GM08714 (cell line): ENCODE measurements around the gene P2RX2.
"Not testable (repeated sequence)": the region's sequence is repeated elsewhere in the genome, so short reads cannot be mapped to it uniquely, and the experiment has no call there.

Source experiments
- H3K4me3 ChIP-seq: fragments of 200-500 bp; sonication (Bioruptor generic); 2 replicates; pipeline ENCODE4 v1.5.1; 2014; ENCODE audit warnings: mild to moderate bottlenecking, low read length, inconsistent platforms
- ZNF274 ChIP-seq: IDR thresholded peaks from 2 replicates; pipeline ENCODE4 v1.6.1; 2012; ENCODE audit warnings: mild to moderate bottlenecking, low read depth, low read length

Gene P2RX2

GRCh38 chr12:132592282-132592970 is 26.1 kb upstream of the P2RX2 start:
- H3K4me3 ChIP-seq, result no peak overlapping the region
- TF ChIP-seq ZNF274, result no peak

DNA sequence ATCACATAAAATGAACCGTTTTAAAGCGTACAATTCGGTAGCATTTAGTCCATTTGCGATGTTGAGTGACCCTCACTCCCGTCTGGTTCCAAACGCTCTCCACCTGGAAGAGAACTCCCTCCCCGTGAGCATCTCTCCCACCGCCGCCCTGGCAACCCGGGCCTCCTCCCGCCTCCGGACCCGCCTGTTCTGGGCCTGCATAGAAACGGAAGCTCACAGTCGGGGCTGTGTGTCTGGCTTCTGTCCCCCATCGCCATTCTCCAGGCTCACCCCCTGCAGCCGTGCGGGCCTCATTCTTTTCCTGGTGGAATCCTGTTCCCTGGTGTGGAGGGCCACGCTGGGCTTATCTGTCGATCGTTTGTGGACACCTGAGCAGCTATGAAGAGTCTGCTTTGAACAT is 25.5 kb upstream of the P2RX2 start:
- H3K4me3 ChIP-seq, result no peak overlapping the region
- no peak for TF ChIP-seq ZNF274

GRCh38 chr12:132593521-132593920 is 25.1 kb upstream of the P2RX2 start:
- TF ChIP-seq ZNF274, result no peak
- no peak overlapping the region for H3K4me3 ChIP-seq

DNA sequence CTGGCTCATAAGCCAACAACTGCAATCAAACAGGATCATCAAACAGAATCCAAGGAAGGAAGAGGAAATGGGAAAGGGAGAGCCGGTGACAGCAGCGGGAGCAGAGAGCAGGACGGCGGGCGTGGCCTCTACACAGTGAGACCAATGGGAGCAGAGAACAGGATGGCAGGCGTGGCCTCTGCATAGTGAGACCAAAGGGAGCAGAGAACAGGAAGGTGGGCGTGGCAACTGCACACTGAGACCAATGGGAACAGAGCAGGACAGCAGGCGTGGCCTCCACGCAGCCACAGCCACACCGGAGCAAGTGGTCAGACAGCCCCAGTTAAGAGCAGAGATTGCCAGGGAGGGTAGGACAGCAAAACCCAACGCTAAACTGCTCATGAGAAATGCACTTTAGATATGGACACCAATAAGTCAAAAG is 24.6 kb upstream of the P2RX2 start:
- H3K4me3 ChIP-seq, result no peak overlapping the region
- TF ChIP-seq ZNF274, result no peak

- no peak overlapping the region for H3K4me3 ChIP-seq
- no peak for TF ChIP-seq ZNF274
Measured at GRCh38 chr12:132595183-132595582, 23.4 kb upstream of the P2RX2 start.

DNA sequence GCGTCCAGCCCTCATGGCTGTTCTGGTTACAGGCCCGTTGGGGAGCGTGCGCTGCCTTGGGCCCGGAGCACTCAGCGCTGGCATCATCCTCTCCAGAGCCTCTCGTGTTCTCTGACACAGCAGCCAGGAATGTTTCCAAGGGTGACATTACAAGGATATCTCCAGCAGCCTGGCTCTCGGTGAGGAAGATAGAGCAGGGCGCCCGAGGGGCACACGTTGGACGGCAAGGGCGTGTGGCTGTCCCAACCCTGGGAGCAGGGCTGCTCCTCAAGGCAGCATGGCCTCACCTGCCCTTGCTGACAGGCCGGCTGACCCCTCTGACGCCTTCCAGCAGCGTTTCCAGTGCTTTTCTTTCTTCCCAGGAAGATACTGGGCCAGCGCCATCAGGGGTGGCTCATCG is 22.6 kb upstream of the P2RX2 start:
- H3K4me3 ChIP-seq, result no peak overlapping the region
- no peak for TF ChIP-seq ZNF274

DNA sequence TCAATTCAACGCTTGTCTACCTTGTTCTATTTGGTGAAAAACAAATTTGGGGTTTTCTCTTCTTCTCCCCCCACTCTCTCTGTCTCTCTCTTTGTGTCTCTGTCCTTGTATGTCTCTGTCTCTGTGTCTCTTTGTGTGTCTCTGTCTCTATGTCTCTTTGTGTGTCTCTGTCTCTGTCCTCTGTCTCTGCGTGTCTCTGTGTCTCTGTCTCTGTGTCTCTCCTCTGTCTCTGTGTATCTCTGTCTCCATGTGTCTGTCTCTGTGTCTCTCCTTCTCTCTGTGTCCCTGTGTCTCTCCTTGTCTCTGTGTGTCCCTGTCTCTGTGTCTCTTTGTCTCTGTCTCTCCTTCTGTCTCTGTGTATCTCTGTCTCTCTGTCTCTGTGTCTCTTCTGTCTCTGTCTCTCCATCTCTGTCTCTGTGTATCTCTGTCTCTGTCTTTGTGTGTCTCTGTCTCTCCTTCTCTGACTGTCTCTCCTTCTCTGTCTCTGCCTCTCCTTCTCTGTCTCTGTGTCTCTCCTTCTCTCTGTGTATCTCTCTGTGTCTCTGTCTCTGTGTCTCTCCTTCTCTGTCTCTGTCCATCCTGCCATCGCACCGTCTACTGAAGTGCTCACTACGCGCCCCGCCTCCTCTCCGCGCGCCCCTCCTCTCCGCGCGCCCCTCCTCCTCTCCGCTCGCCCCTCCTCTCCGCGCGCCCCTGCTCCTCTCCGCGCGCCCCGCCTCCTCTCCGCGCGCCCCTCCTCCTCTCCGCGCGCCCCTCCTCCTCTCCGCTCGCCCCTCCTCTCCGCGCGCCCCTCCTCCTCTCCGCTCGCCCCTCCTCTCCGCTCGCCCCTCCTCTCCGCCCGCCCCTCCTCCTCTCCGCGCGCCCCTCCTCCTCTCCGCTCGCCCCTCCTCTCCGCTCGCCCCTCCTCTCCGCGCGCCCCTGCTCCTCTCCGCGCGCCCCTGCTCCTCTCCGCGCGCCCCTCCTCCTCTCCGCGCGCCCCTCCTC is 21.0 kb upstream of the P2RX2 start:
- TF ChIP-seq ZNF274, result no peak
- H3K4me3 ChIP-seq, result peak overlapping the region; percentile 49; the same call in 1 of the 2 replicates

DNA sequence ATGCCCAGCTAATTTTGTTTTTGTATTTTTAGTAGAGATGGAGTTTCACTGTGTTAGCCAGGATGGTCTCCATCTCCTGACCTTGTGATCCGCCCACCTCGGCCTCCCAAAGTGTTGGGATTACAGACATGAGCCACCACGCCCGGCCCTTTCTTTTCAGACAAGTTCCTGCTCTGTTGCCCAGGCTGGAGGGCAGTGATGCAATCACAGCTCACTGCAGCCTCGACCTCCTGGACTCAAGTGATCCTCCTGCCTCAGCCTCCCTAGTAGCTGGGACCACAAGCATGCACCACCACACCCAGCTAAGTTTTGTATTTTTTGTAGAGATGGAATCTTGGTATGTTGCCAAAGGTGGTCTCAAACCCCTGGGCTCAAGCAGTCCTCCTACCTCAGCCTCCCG is 19.1 kb upstream of the P2RX2 start:
- not testable (repeated sequence) for H3K4me3 ChIP-seq

- H3K4me3 ChIP-seq, result peak overlapping the region; percentile 43; the same call in 1 of the 2 replicates
- no peak for TF ChIP-seq ZNF274
Measured at GRCh38 chr12:132600048-132601032, 18.2 kb upstream of the P2RX2 start.

DNA sequence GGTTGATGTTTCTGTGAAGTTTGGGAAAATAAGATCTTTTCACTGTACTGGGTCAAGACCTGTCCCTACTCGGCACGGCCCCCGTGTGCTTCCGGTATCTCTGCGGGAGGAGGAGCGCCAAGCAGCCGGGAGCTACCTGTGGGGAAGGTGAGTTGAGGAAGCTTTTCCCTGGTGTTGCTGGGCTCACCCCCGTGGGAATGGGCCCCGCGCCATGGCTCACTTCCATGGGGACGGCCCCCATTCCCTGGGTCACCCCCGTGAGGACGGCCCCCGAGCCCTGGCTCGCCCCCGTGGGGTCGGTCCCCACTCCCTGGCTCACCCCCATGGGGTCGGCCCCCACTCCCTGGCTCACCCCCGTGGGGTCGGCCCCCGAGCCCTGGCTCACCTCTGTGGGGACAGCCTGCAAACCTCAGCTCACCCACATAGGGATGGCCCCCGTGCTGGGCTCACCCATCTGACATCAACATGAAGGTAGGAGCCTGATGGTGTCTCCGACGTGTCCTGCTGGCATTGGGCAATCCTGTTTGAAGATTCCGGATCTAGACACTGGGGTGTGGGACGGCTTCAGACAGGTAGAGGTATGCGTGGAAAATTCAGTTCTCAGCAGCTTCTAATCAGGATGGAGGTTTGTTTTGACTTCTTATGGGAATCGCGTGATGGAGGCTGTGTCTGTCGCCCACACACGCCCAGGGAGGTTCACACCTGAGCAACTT is 17.2 kb upstream of the P2RX2 start:
- TF ChIP-seq ZNF274, result no peak
- H3K4me3 ChIP-seq, result no peak overlapping the region; the same call in 1 of the 2 replicates

DNA sequence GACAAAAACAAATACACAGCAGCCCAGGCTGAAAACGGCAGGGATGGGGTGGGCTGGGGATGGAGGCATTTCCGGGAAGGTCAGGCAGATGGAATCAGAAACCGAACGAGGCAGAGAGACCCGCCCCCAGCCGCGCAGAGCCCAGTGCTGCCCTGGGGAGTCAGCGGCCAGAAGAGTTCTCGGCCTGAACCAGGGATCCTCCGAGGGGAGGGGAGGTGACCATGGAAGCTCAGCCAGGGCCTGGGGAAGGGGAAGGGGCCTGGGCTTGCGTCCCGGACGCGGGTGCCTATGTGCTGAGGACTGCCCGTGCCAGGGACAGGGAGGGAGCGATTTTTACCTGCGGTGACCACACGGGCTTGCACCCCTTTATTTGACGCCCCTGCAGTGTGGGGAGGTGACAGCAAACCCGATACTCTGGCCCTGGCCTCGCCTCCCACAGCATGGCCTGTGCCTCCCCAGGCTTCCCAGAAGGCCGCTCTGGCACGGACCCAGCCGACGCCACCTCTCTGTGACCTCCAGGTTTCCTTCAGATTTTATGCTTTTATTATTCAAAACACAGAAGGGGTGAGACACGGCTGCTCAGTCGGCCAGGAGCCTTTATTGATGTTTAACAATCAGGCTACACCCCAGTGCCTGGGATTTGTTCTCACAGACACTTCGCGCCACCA is 15.9 kb upstream of the P2RX2 start:
- TF ChIP-seq ZNF274, result no peak
- H3K4me3 ChIP-seq, result no peak overlapping the region

GRCh38 chr12:132603240-132604150 is 15.1 kb upstream of the P2RX2 start:
- no peak overlapping the region for H3K4me3 ChIP-seq
- no peak for TF ChIP-seq ZNF274
